Measurements from ENCODE around the gene MAGI2.
"Not testable (repeated sequence)": the region's sequence is repeated elsewhere in the genome, so short reads cannot be mapped to it uniquely, and the experiment has no call there.

Gene MAGI2

GRCh38 chr7:78521961-78522360 lies 931.5 kb downstream of the MAGI2 start:
- no peak for FAIRE-seq

GRCh38 chr7:78516450-78516849 lies 937.0 kb downstream of the MAGI2 start:
- no peak for FAIRE-seq

- FAIRE-seq, result no peak
Observed at GRCh38 chr7:78514634-78515033, 938.8 kb downstream of the MAGI2 start.

GRCh38 chr7:78510580-78511188 lies 942.8 kb downstream of the MAGI2 start:
- peak; percentile 87 for FAIRE-seq

- FAIRE-seq, result not testable (repeated sequence)
Observed at GRCh38 chr7:78503301-78503700, 950.2 kb downstream of the MAGI2 start.

- FAIRE-seq, result no peak
Observed at GRCh38 chr7:78501064-78501463, 952.4 kb downstream of the MAGI2 start.

- no peak for FAIRE-seq
Observed at GRCh38 chr7:78499971-78500370, 953.5 kb downstream of the MAGI2 start.

- FAIRE-seq, result no peak
Observed at GRCh38 chr7:78499283-78499682, 954.2 kb downstream of the MAGI2 start.

GRCh38 chr7:78497728-78498427 lies 955.6 kb downstream of the MAGI2 start:
- FAIRE-seq, result no peak

- peak; percentile 36 for FAIRE-seq
Observed at GRCh38 chr7:78496096-78496630, 957.3 kb downstream of the MAGI2 start.

GRCh38 chr7:78493401-78493800 lies 960.1 kb downstream of the MAGI2 start:
- FAIRE-seq, result no peak

GRCh38 chr7:78492146-78492545 lies 961.3 kb downstream of the MAGI2 start:
- no peak for FAIRE-seq

GRCh38 chr7:78490524-78490923 lies 962.9 kb downstream of the MAGI2 start:
- FAIRE-seq, result no peak

- FAIRE-seq, result peak; percentile 45
Observed at GRCh38 chr7:78489476-78490240, 963.8 kb downstream of the MAGI2 start.

GRCh38 chr7:78487464-78487863 lies 966.0 kb downstream of the MAGI2 start:
- no peak for FAIRE-seq

- no peak for FAIRE-seq
Observed at GRCh38 chr7:78479348-78479747, 974.1 kb downstream of the MAGI2 start.

GRCh38 chr7:78476851-78477405 lies 976.5 kb downstream of the MAGI2 start:
- FAIRE-seq, result no peak

GRCh38 chr7:78473571-78474301 lies 979.7 kb downstream of the MAGI2 start:
- no peak for FAIRE-seq

GRCh38 chr7:78473021-78473420 lies 980.4 kb downstream of the MAGI2 start:
- no peak for FAIRE-seq

- FAIRE-seq, result no peak
Observed at GRCh38 chr7:78472519-78472918, 980.9 kb downstream of the MAGI2 start.

GRCh38 chr7:78465894-78466293 lies 987.6 kb downstream of the MAGI2 start:
- FAIRE-seq, result no peak

- no peak for FAIRE-seq
Observed at GRCh38 chr7:78463039-78463438, 990.4 kb downstream of the MAGI2 start.

- FAIRE-seq, result no peak
Observed at GRCh38 chr7:78450706-78451105, 1002.8 kb downstream of the MAGI2 start.

All from islet of Langerhans (tissue), 1 donor.